Glomerular endothelial cell (primary cell): ENCODE measurements around the gene THSD4. TPM values are rescaled to one million over a fixed set of nuclear protein-coding genes. Genes with fewer than 3 reads are reported as not detected.

Experiments
- DNase-seq: peaks from one replicate; pipeline ENCODE4 v3.0.0-alpha.2; 2011; ENCODE audit warnings: low read depth, low spot score; ENCODE audit errors: extremely low read depth
- total RNA-seq: library from RNA; depleted of rRNA; stranded (reverse); fragments of >200 nt; gene quantifications from 2 replicates; pipeline ENCODE4 v1.2.3, GENCODE V29; 2015

THSD4 gene
- total RNA-seq, 1 donor from 2014 or later = 110 TPM

- no peak for DNase-seq
Measured at GRCh38 chr15:71687902-71688508, 572.7 kb downstream of the THSD4 start.

GRCh38 chr15:71688509-71689094, 573.3 kb downstream of the THSD4 start:
- DNase-seq = no peak

GRCh38 chr15:71691081-71691457, 575.8 kb downstream of the THSD4 start:
- no peak for DNase-seq

- DNase-seq = no peak
Measured at GRCh38 chr15:71691458-71692417, 576.5 kb downstream of the THSD4 start.

GRCh38 chr15:71697236-71697635, 582.0 kb downstream of the THSD4 start:
- no peak for DNase-seq

GRCh38 chr15:71698030-71698429, 582.8 kb downstream of the THSD4 start:
- no peak for DNase-seq

GRCh38 chr15:71698742-71699141, 583.5 kb downstream of the THSD4 start:
- no peak for DNase-seq

GRCh38 chr15:71699977-71700376, 584.7 kb downstream of the THSD4 start:
- no peak for DNase-seq

GRCh38 chr15:71701808-71702207, 586.5 kb downstream of the THSD4 start:
- DNase-seq = no peak

GRCh38 chr15:71702496-71702895, 587.2 kb downstream of the THSD4 start:
- no peak for DNase-seq

- no peak for DNase-seq
Measured at GRCh38 chr15:71705151-71705550, 589.9 kb downstream of the THSD4 start.

- no peak for DNase-seq
Measured at GRCh38 chr15:71706461-71707229, 591.4 kb downstream of the THSD4 start.

GRCh38 chr15:71707230-71708050, 592.2 kb downstream of the THSD4 start:
- no peak for DNase-seq

GRCh38 chr15:71708051-71708429, 592.8 kb downstream of the THSD4 start:
- no peak for DNase-seq

GRCh38 chr15:71708741-71709140, 593.5 kb downstream of the THSD4 start:
- no peak for DNase-seq

GRCh38 chr15:71709808-71710418, 594.6 kb downstream of the THSD4 start:
- no peak for DNase-seq

- DNase-seq = no peak
Measured at GRCh38 chr15:71712182-71712581, 596.9 kb downstream of the THSD4 start.

GRCh38 chr15:71713191-71713809, 598.0 kb downstream of the THSD4 start:
- no peak for DNase-seq

GRCh38 chr15:71715914-71716313, 600.6 kb downstream of the THSD4 start:
- DNase-seq = no peak
